Measurements from ENCODE around the gene FNBP1.

Gene FNBP1

GRCh38 chr9:129887334-129888292, 155.4 kb downstream of the FNBP1 start:
- no peak for DNase-seq

DNA sequence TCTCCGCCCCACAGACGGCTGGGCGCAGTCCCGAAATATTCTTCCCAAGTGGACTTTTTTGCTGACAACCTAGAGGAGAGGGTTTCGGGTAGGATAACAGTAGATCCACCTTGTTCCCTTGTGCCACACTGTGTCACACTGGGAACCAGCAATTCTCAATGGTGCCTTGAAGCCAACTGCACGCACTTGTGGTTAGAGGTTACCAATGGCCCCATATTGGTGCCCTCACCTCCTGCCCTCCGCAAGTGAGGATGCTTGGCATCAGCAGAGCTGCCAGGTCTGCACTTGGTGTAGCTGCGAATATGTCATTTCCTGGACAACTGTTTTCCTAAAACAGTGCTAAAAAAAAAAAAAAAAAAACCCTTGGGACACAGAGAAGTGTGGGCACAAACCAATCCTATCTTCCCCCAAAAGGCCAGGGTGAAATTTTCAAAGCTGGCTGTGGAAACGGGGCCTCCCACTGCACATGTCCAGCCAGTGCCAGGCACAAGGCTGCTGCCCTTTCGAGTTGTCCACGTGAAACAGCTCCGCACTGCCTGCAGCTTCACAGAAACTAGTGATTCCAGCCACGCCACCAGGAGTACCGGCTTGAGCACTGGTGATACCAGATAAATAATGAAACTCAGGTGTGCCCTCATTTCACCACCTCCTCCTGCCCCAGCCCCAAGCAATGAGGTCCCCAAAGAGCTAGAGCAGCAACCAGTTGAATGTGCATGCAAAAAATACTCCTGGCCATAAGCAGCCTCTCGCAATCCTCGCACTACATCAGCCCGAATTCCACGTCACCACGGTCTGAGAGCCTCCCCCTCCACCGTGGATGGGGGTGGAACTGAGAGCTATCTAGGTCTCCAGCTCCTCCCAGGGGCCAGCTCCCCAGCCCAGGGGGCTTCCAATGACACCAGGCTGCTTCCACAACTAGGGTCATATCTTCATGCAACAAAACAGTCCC, 156.5 kb downstream of the FNBP1 start:
- peak; percentile 52 for DNase-seq

DNA sequence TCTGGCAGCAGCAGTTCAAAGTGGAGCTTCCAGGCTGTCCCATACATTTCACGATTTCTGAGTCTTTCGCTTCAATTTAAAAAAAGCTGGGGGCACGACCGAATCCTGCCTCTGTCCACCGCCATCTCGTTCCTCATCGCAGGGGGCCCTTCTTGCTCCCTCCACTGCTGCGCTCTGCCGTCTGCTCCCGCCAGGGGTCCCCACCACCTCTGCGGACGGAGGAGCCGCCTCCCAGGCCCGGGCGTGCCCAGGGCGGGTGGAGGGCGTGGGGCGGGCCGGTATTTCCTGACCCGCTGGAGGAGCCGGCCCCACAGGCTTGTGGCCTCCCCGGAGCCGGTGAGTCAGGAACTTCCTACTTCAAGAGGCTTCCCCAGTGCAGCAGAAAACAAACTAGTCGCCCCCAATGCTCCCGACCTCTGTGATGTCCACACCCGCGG, 157.3 kb downstream of the FNBP1 start:
- peak; percentile 88 for DNase-seq

DNA sequence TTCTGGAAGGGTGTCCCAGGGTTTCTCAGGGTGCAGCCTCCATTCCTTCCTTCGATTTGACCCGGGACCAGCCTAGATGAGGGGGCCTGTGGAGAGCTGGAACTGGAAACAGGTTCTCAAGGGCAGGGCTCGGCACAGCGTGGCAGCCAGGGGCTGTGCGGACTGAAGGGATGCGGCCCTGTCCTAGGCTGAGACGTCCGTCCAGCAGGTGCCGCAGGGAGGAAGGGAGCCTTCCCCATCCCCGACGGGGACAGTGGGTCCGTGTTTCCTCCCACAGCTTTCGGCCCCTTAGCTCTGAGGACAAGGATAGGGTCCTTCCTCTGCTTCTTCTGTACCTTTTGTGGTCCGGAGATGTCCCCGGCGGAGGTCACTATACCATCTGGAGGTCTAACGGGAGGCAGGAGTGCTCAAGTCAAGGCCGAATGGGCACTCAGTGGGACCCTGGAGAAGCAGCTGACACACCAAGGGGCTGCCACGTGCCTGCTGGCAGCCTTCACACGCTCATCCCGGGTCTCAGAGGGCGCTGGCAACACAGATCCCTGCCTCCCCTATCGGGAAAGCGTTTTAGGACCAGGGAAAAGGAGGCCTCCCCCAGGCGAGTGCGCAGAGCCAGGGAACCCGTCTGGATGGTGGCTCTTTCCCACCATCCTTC, 157.8 kb downstream of the FNBP1 start:
- no peak for DNase-seq

DNA sequence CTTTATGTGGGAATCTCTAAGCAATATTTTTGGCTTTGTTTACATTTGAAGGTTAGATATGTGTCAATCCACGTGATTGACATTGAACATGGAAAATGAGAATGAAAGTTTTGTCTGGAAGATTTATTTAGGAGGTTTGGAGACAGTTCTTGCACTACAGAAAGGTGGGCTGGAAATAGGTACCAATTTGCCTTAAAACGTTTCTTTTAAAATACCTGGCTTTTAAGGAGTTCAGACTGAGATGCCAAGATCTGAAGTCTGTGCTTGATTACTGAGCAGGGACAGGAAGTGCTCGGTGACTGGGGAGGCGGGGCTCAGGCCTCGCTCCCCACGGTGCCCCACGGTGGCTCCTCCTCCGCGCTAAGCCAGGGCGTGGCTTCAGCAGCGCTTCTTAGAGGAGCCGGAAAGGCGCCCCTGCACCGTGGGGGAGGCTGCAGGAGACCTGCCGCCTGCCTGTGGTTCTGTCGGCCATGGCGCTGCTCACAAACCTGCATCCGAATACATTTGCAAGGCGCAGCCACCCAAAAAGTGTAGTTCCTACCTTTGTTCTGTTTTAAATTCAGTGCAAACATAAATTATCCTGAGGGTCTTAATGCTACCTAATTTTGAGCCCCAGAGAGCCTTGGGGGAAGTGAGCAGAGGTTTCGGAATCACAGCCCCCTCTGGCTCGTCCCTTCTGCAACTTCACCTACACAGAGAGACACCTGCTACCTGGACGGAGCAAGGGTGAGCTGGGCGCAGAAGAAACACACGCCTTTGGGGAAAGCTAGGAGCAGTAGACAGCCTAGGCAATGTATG, 158.6 kb downstream of the FNBP1 start:
- DNase-seq, result peak; percentile 74

- no peak for DNase-seq
Measured at GRCh38 chr9:129881547-129882324, 161.3 kb downstream of the FNBP1 start.

- no peak for DNase-seq
Measured at GRCh38 chr9:129880654-129881546, 162.1 kb downstream of the FNBP1 start.

GRCh38 chr9:129879991-129880653, 162.9 kb downstream of the FNBP1 start:
- DNase-seq, result no peak

DNA sequence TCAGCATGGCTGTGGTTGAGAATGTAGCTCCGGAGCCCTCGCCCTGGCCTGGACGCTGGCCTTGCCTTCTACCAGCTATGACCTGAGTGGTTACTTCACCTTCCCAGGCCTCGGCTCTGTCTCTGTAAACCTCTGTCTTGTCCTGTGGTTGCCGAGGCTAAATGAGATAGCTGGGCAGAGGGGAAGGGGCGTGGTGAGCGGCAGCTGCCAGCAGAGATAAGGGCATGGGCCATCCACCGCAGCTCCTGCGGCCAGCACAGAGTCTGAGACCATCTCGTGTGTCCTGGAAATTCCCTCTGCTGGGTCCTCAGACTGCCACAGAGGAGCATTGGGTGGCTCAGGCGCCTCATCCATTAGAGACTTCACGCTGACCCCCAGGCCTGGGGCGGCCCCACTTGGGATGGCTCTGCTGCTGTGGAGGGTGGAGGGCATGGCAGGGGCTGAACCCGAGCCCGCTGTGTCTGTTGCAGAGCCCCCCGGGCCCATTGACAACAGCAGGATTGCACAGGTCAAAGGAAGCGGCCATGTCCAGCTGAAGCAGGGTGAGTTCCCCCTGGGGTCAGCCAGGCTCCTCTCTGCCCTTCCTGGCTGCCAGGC, 163.8 kb downstream of the FNBP1 start:
- no peak for DNase-seq

GRCh38 chr9:129878291-129878690, 164.7 kb downstream of the FNBP1 start:
- no peak for DNase-seq

GRCh38 chr9:129876815-129877214, 166.2 kb downstream of the FNBP1 start:
- DNase-seq, result no peak

DNA sequence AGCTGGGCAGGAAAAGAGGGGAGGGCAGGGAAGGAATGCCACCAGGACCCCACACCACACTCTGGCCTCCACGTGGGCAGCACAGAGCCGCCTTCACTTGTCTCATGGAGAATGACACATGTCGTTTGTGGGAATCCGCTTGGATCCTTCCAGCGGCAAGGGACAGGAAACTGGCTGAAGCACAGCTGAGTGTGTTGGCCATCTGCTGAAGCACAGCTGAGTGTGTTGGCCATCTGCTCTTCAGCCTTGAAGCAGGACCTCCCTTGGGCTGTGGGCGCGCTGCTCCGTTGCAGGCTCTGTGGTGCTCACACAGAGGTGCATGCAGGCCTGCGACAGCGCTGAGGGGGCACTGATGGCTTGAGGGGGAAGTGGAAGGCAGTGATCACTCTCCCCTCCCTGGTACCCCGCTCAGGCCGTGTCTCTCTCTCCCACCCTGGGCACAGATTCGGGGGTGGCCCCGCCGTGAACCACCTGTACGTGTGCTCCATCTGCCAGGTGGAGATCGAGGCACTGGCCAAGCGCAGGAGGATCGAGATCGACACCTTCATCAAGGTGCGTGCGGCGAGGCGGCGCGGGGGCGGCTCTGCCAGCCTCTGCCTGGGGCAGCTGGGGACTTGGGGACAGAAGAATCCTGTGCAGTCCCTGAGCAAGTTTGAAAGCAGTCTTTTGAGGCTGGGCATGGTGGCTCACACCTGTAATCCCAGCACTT, 167.1 kb downstream of the FNBP1 start:
- DNase-seq, result no peak

DNA sequence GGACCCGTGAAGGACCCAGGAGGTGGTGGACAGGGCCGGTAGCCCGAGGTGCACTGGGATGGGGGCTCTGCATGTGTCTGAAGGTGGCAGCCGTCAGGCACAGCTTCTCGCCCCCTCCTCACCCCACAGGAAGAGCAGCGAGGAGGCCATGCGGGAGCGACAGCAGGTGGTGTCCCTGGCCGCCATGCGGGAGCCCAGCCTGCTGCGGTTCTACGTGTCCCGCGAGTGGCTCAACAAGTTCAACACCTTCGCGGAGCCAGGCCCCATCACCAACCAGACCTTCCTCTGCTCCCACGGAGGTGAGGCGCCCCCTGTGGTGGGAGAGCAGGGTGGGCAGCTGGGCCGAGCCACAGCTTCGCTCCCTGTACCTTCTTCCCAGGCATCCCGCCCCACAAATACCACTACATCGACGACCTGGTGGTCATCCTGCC, 167.8 kb downstream of the FNBP1 start:
- DNase-seq, result no peak

GRCh38 chr9:129874261-129875101, 168.5 kb downstream of the FNBP1 start:
- no peak for DNase-seq

- no peak for DNase-seq
Measured at GRCh38 chr9:129873563-129874190, 169.3 kb downstream of the FNBP1 start.

DNA sequence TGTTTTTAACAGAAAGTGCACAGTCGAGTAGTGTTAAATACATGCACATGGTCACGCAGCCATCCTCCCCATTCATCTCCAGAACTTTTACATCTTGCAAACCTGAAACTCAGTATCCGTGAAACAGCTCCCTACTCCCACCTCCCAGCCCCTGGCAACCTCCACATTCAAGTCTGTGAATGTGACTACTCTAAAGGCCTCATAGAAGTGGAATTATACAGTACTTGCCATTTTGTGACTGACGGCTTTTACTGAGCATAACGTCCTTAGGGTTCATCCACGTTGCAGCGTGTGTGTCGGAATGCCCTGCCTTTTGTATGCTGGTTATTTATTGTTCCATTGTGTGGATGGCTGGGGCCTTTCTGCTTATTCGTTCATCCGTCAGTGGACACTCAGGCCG, 171.9 kb downstream of the FNBP1 start:
- DNase-seq, result no peak

Data from midbrain (tissue), 1 donor.